ENCODE measurements around the gene SNAP29. TPM values are rescaled to one million over a fixed set of nuclear protein-coding genes. Genes with fewer than 3 reads are reported as not detected.

Gene SNAP29
- total RNA-seq, 4 donors from 2014 or later: 22.1 to 41.1 (median 28.7) TPM

DNA sequence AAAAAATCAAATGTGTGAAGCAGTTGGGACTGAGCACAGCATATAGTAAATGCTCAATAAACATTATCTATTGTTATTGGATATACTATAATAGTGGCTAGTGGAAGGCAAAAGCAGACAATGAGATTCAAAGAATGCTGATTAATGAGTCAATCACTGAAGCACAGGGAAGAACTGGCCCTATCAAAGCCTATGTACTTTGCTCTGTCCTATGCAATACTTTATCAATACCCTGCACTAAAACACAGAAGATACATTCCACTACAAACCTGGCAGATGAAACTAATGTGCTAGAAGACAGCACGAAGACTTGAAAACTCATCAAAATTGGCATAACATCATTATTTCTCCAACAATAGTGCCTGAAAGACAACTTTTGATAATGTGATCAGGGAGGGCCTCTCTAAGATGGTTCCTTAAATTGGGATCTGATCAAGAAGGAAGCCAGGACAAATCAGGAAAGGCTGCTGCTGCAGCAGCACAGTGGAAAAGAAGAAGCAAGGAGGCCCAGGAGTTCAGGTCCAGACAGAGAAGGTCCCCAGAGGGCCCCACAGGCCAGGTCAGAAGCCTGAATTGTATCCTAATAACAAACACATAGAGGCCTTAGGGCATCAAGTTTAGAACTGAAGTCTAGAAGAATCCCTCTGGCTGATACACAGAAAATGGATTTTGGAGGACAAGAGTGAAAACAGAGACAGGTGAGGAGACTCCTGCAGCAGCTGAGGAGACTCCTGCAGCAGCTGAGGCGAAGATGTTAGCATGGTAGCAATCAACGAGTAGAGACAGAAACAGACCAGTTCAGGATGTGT is 18.8 kb upstream of the SNAP29 start:
- no peak overlapping the region for H3K4me3 ChIP-seq
- no peak overlapping the region for H3K27ac ChIP-seq
- in situ Hi-C loops (cut with MboI; ENCODE audit: low sequenced_read_pairs in 4 of 4) (no loop called here), intact Hi-C loops (cut with DNase I; ENCODE audit: low total_unique reads) (no loop called here)
- peaks cover 0 to 4% of the 10 kb centered on the region in 2 donors for H3K4me1 ChIP-seq
- H3K27me3 ChIP-seq: no peaks in the 10 kb centered on the region
- H3K36me3 ChIP-seq: no peaks in the 10 kb centered on the region
- ATAC-seq (no peak), DNase-seq (no peak)
- TF ChIP-seq POLR2A (IDR thresholded peaks at IDR 0.05) (no peak), CTCF (IDR thresholded peaks at IDR 0.05 in 4 of 5, conservative IDR thresholded peaks at IDR 0.05 in 1 of 5) (no peak)
- no peaks in the 10 kb centered on the region for H3K9me3 ChIP-seq

DNA sequence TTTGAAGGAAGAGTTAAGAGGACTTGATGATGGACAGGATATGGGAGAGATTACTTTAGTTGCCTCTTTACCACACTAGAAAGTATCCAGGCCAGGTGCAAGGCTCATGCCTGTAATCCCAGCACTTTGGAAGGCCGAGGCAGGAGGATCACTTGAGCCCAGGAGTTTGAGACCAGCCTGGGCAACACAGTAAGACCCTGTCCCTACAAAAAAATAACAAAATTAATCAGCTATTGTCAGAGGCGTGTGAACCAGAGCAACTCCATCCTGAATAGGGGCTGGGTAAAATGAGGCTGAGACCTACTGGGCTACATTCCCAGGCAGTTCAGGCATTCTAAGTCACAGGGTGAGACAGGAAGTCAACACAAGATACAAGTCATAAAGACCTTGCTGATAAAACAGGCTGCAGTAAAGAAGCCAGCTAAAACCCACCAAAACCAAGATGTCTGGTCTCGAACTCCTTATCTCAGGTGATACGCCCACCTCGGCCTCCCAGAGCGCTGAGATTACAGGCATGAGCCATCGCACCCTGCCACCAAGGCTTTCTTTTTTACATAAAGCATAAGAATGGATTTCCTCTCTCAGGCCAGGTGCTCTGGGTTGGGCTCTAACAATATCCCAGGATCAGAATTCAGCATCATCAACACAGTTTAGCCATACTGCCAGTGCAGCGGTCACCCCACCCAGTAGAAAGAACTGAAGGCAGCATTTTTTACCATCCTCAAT is 18.0 kb upstream of the SNAP29 start:
- intact Hi-C loops (cut with DNase I; ENCODE audit: low total_unique reads) (no loop called here), in situ Hi-C loops (cut with MboI; ENCODE audit: low sequenced_read_pairs in 4 of 4) (no loop called here)
- Histone ChIP-seq H3K4me3 (no peak overlapping the region), H3K9me3 (no peaks in the 10 kb centered on the region), H3K27me3 (no peaks in the 10 kb centered on the region), H3K36me3 (no peaks in the 10 kb centered on the region), H3K27ac (no peak overlapping the region), H3K4me1 (peaks cover 0 to 4% of the 10 kb centered on the region in 2 donors)
- DNase-seq (no peak), ATAC-seq (no peak)
- TF ChIP-seq POLR2A (IDR thresholded peaks at IDR 0.05) (no peak), CTCF (IDR thresholded peaks at IDR 0.05 in 4 of 5, conservative IDR thresholded peaks at IDR 0.05 in 1 of 5) (no peak)

DNA sequence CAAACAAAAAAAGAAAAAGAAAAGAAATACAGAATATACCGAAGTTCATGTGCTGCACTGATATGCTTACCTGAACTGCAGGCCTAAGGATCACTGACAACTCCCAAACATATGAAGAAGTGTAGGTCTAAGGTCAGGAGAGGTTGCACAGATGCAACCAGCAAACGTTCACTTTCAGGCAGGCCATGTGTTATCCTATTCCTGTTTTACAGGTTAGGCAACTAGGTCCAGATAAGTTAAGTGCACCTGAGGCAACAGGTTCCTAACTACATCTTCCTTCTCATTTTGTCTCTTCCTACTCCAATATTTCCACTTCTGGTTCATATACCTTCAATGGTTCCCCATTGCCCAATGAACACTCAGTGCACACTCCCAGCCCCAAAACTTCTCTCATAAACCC is 15.3 kb upstream of the SNAP29 start:
- in situ Hi-C loops (cut with MboI; ENCODE audit: low sequenced_read_pairs in 4 of 4): no loop called here
- Histone ChIP-seq H3K4me1 (peaks cover 0 to 4% of the 10 kb centered on the region in 2 donors), H3K9me3 (no peaks in the 10 kb centered on the region), H3K4me3 (no peak overlapping the region), H3K36me3 (no peaks in the 10 kb centered on the region), H3K27ac (no peak overlapping the region), H3K27me3 (no peaks in the 10 kb centered on the region)
- DNase-seq (no peak), ATAC-seq (no peak)
- intact Hi-C loops (cut with DNase I; ENCODE audit: low total_unique reads): no loop called here
- TF ChIP-seq POLR2A (IDR thresholded peaks at IDR 0.05) (no peak), CTCF (IDR thresholded peaks at IDR 0.05 in 4 of 5, conservative IDR thresholded peaks at IDR 0.05 in 1 of 5) (no peak)

- in situ Hi-C loops (cut with MboI; ENCODE audit: low sequenced_read_pairs in 4 of 4): no loop called here
- TF ChIP-seq CTCF (IDR thresholded peaks at IDR 0.05 in 4 of 5, conservative IDR thresholded peaks at IDR 0.05 in 1 of 5) (no peak), POLR2A (IDR thresholded peaks at IDR 0.05) (no peak)
- no peaks in the 10 kb centered on the region for H3K27me3 ChIP-seq
- no peaks in the 10 kb centered on the region for H3K36me3 ChIP-seq
- no peak overlapping the region for H3K27ac ChIP-seq
- ATAC-seq (no peak), DNase-seq (no peak)
- intact Hi-C loops (cut with DNase I; ENCODE audit: low total_unique reads): no loop called here
- H3K9me3 ChIP-seq: no peaks in the 10 kb centered on the region
- peaks cover 0 to 4% of the 10 kb centered on the region in 2 donors for H3K4me1 ChIP-seq
- no peak overlapping the region for H3K4me3 ChIP-seq
Observed at GRCh38 chr22:20844055-20845037, 14.5 kb upstream of the SNAP29 start.

Measured in gastrocnemius medialis (tissue), 4 donors.